Pancreas (tissue), 10 donors: ENCODE measurements around the gene OMD. TPM values are rescaled to one million over a fixed set of nuclear protein-coding genes. Genes with fewer than 3 reads are reported as not detected.

ENCODE experiments used
- ATAC-seq, 4 donors: fragments of 200-7000 bp; cut with Tn5 transposase; one replicate each; pipeline versions ENCODE4 v1.8.0 to v1.9.1; 2020; ENCODE audit warnings: mild to moderate bottlenecking in 4 of 4, moderate library complexity in 4 of 4
- DNase-seq, 6 donors: peaks; one replicate each; pipeline ENCODE4 v3.0.0-alpha.2; 2020
- FAIRE-seq: peaks from 2 replicates; lab custom pipeline; 2012; peaks lifted over from hg19 to GRCh38; lab: Jason Lieb, UNC
- H3K27ac ChIP-seq, 4 donors: fragments of 200-600 bp; sonication (generic); 1 replicate in 3 of 4; 2 replicates in 1 of 4; pipeline versions ENCODE4 v1.5.0 to v1.8.0; 2020
- H3K27me3 ChIP-seq, 4 donors: fragments of 200-600 bp; one replicate each; pipeline ENCODE4 v1.8.0; 2021
- H3K36me3 ChIP-seq, 3 donors: fragments of 200-600 bp; sonication (generic) in 1 of 3; one replicate each; pipeline versions ENCODE4 v1.5.0 to v1.8.0; 2020 to 2021
- H3K4me1 ChIP-seq, 3 donors: fragments of 200-600 bp; one replicate each; pipeline ENCODE4 v1.8.0; 2021
- H3K4me3 ChIP-seq, 4 donors: fragments of 200-600 bp; sonication (generic) in 2 of 4; one replicate each; pipeline versions ENCODE4 v1.5.0 to v1.8.0; 2020 to 2021
- H3K9me3 ChIP-seq, 4 donors: fragments of 200-600 bp; one replicate each; pipeline ENCODE4 v1.8.0; 2021
- CTCF ChIP-seq, 4 donors: fragments of 200-600 bp; sonication (generic) in 3 of 4; IDR thresholded peaks; one replicate each; pipeline versions ENCODE4 v1.5.0 to v1.8.0; 2021; ENCODE audit warnings: antibody characterized with exemption in 4 of 4
- WGBS, 2 donors: extraction: QIAGEN DNeasy Blood & Tissue Kit; methylation state at CpG; one replicate each; pipeline ENCODE4 v1.1.7; 2013; 5-methylcytosine and 5-hydroxymethylcytosine counted together
- intact Hi-C, 3 donors: fragments of 100-400 bp; cut with DNase I; formaldehyde crosslinking; loops; one replicate each; pipeline versions ENCODE4 v1.11.1 to v1.14.2; 2022
- polyA plus RNA-seq, 2 donors: library from polyadenylated mRNA; stranded (reverse); fragments of 200-250 nt; gene quantifications; one replicate each; pipeline ENCODE4 v1.2.3, GENCODE V29; 2013
- total RNA-seq, 6 donors: library from RNA; stranded (reverse); fragmentation: NEBNext Ultra II Directional in 4 of 6; extraction: Animal tissue kit (Norgen Biotek cat#: 25700) in 4 of 6; gene quantifications; one replicate each; pipeline versions ENCODE4 v1.2.1 to v1.2.4, GENCODE V29; 2021 to 2023
- donor health status: healthy with polysubstance abuse.
- donor health status: DM: no; HTN: no; CAD: no; lungs with moderate emphysema.
- donor health status: DM: no; HTN: no; CAD: no.
- donor health status: control.
- donor health status: control.
- donor health status: Bipolar disorder and iron deficiency.
- donor health status: DM: yes; HTN: yes; CAD: no.
- donor health status: DM: no; HTN: no; CAD: no.
- donor health status: DM: no; HTN: no; CAD: no.
- donor health status: DM: yes; HTN: yes; CAD: no.

The OMD gene
- total and polyA plus RNA-seq, 8 donors: 0.19 to 2.4 (median 0.52) TPM; not detected in 1

GRCh38 chr9:92402360-92402759 lies 21.9 kb downstream of the OMD start:
- no peak for TF ChIP-seq CTCF (IDR thresholded peaks at IDR 0.05)
- H3K27ac ChIP-seq: no peak overlapping the region
- no peak for DNase-seq

GRCh38 chr9:92397853-92398252 lies 26.4 kb downstream of the OMD start:
- FAIRE-seq: no peak
- Histone ChIP-seq H3K4me1 (no peaks in the 10 kb centered on the region), H3K4me3 (no peak overlapping the region), H3K27me3 (no peaks in the 10 kb centered on the region), H3K27ac (no peak overlapping the region), H3K36me3 (no peaks in the 10 kb centered on the region), H3K9me3 (no peaks in the 10 kb centered on the region)
- no peak for ATAC-seq
- no peak for TF ChIP-seq CTCF (IDR thresholded peaks at IDR 0.05)
- 80 to 95% methylated on average over 3 of the region's 3 CpGs for WGBS, 2 donors
- no peak for DNase-seq
- intact Hi-C loops: no loop called here

More at GRCh38 chr9:92402360-92402759, 21.9 kb downstream of the OMD start:
- 81 to 88% methylated on average over 1 of the region's 1 CpG for WGBS, 2 donors
- H3K9me3 ChIP-seq: no peaks in the 10 kb centered on the region
- FAIRE-seq: no peak
- no peak overlapping the region for H3K4me3 ChIP-seq
- no peak for ATAC-seq
- intact Hi-C loops: no loop called here
- H3K36me3 ChIP-seq: no peaks in the 10 kb centered on the region
- H3K27me3 ChIP-seq: no peaks in the 10 kb centered on the region
- H3K4me1 ChIP-seq: no peaks in the 10 kb centered on the region

GRCh38 chr9:92395617-92396016 lies 28.7 kb downstream of the OMD start:
- no peak for FAIRE-seq

GRCh38 chr9:92393686-92394085 lies 30.6 kb downstream of the OMD start:
- 10 to 15% methylated on average over 1 of the region's 1 CpG for WGBS, 2 donors
- H3K36me3 ChIP-seq: no peaks in the 10 kb centered on the region
- TF ChIP-seq CTCF (IDR thresholded peaks at IDR 0.05): no peak
- H3K4me1 ChIP-seq: no peaks in the 10 kb centered on the region
- H3K9me3 ChIP-seq: no peaks in the 10 kb centered on the region
- H3K27me3 ChIP-seq: no peaks in the 10 kb centered on the region
- no peak overlapping the region for H3K4me3 ChIP-seq
- intact Hi-C loops: no loop called here
- ATAC-seq (no peak), DNase-seq (no peak), FAIRE-seq (no peak)
- H3K27ac ChIP-seq: no peak overlapping the region

More at GRCh38 chr9:92395617-92396016, 28.7 kb downstream of the OMD start:
- no peaks in the 10 kb centered on the region for H3K4me1 ChIP-seq
- ATAC-seq (no peak), DNase-seq (no peak)
- 94 to 96% methylated on average over 1 of the region's 1 CpG for whole genome bisulfite sequencing, 2 donors
- H3K27me3 ChIP-seq: no peaks in the 10 kb centered on the region
- no peaks in the 10 kb centered on the region for H3K36me3 ChIP-seq
- H3K9me3 ChIP-seq: no peaks in the 10 kb centered on the region
- H3K27ac ChIP-seq: no peak overlapping the region
- H3K4me3 ChIP-seq: no peak overlapping the region
- intact Hi-C loops: no loop called here
- no peak for TF ChIP-seq CTCF (IDR thresholded peaks at IDR 0.05)

- Histone ChIP-seq H3K36me3 (no peaks in the 10 kb centered on the region), H3K27ac (no peak overlapping the region), H3K4me3 (no peak overlapping the region), H3K9me3 (no peaks in the 10 kb centered on the region), H3K27me3 (no peaks in the 10 kb centered on the region), H3K4me1 (no peaks in the 10 kb centered on the region)
- 77 to 89% methylated on average over 2 of the region's 2 CpGs for WGBS, 2 donors
- DNase-seq (no peak), FAIRE-seq (no peak), ATAC-seq (no peak)
- intact Hi-C loops: no loop called here
- TF ChIP-seq CTCF (IDR thresholded peaks at IDR 0.05): no peak
These were observed 31.6 kb downstream of the OMD start for GRCh38 chr9:92392690-92393089.
